H9 (cell line): ENCODE results near the gene DTHD1. TPM values are rescaled to one million over a fixed set of nuclear protein-coding genes. Genes with fewer than 3 reads are reported as not detected.

Source experiments
- DNase-seq: peaks from one replicate; pipeline ENCODE4 v3.0.0-alpha.2; 2017
- H2AFZ ChIP-seq: one replicate; pipeline ENCODE4 v1.6.1; 2013; ENCODE audit warnings: mild to moderate bottlenecking, low read length, control low read depth, moderate library complexity
- H2AK5ac ChIP-seq: 2 replicates; pipeline ENCODE4 v1.6.1; 2013; ENCODE audit warnings: low read length, control low read depth, mixed read lengths; ENCODE audit not compliant: insufficient read length
- H2BK120ac ChIP-seq: one replicate; pipeline ENCODE4 v1.6.1; 2013; ENCODE audit warnings: low read depth, mild to moderate bottlenecking, low read length, control low read depth, inconsistent platforms; ENCODE audit not compliant: poor library complexity, severe bottlenecking
- H2BK12ac ChIP-seq: 2 replicates; pipeline ENCODE4 v1.6.1; 2013; ENCODE audit warnings: low read length, control low read depth, mixed read lengths, low read depth; ENCODE audit not compliant: insufficient read length
- H2BK15ac ChIP-seq: 2 replicates; pipeline ENCODE4 v1.6.1; 2013; ENCODE audit warnings: low read depth, low read length, control low read depth
- H2BK20ac ChIP-seq: one replicate; pipeline ENCODE4 v1.6.1; 2013; ENCODE audit warnings: low read depth, mild to moderate bottlenecking, low read length, control low read depth, inconsistent platforms; ENCODE audit not compliant: poor library complexity, severe bottlenecking
- H2BK5ac ChIP-seq: 2 replicates; pipeline ENCODE4 v1.6.1; 2013; ENCODE audit warnings: low read length, control low read depth, mixed read lengths; ENCODE audit not compliant: insufficient read length
- H3K14ac ChIP-seq: 2 replicates; pipeline ENCODE4 v1.6.1; 2013; ENCODE audit warnings: low read length, control low read depth; ENCODE audit not compliant: insufficient read depth
- H3K18ac ChIP-seq: 2 replicates; pipeline ENCODE4 v1.6.1; 2013; ENCODE audit warnings: low read depth, mild to moderate bottlenecking, mixed read lengths, low read length, control low read depth; ENCODE audit not compliant: insufficient read length
- H3K23ac ChIP-seq: 2 replicates; pipeline ENCODE4 v1.6.1; 2013; ENCODE audit warnings: low read length, control low read depth, mixed read lengths, low read depth; ENCODE audit not compliant: insufficient read length
- H3K23me2 ChIP-seq: 2 replicates; pipeline ENCODE4 v1.6.1; 2013; ENCODE audit warnings: low read depth, mild to moderate bottlenecking, mixed read lengths, low read length, control low read depth; ENCODE audit not compliant: insufficient read length, poor library complexity, severe bottlenecking
- H3K27ac ChIP-seq: 2 replicates; pipeline ENCODE4 v1.5.1; 2013; ENCODE audit warnings: low read length, control low read depth, mixed read lengths, low read depth; ENCODE audit not compliant: insufficient read length
- H3K27me3 ChIP-seq: 2 replicates; pipeline ENCODE4 v1.6.1; 2013; ENCODE audit warnings: low read length, control low read depth, inconsistent platforms; ENCODE audit not compliant: insufficient read depth
- H3K4ac ChIP-seq: 2 replicates; pipeline ENCODE4 v1.6.1; 2013; ENCODE audit warnings: low read depth, mild to moderate bottlenecking, control low read depth, inconsistent platforms, low read length, moderate library complexity
- H3K4me1 ChIP-seq: 2 replicates; pipeline ENCODE4 v1.6.1; 2013; ENCODE audit warnings: low read length, control low read depth, inconsistent platforms; ENCODE audit not compliant: insufficient read depth
- H3K4me2 ChIP-seq: 2 replicates; pipeline ENCODE4 v1.6.1; 2013; ENCODE audit warnings: low read length, control low read depth, mixed read lengths; ENCODE audit not compliant: insufficient read length, insufficient read depth
- H3K56ac ChIP-seq: 2 replicates; pipeline ENCODE4 v1.6.1; 2013; ENCODE audit warnings: low read depth, mild to moderate bottlenecking, mixed read lengths, low read length, control low read depth; ENCODE audit not compliant: insufficient read length
- H3K79me1 ChIP-seq: 2 replicates; pipeline ENCODE4 v1.6.1; 2013; ENCODE audit warnings: low read depth, mild to moderate bottlenecking, moderate library complexity, low read length, control low read depth, inconsistent platforms; ENCODE audit not compliant: insufficient read depth, poor library complexity, severe bottlenecking
- H3K79me2 ChIP-seq: 2 replicates; pipeline ENCODE4 v1.6.1; 2013; ENCODE audit warnings: low read length, control low read depth, inconsistent platforms; ENCODE audit not compliant: insufficient read depth
- H3K9ac ChIP-seq: 2 replicates; pipeline ENCODE4 v1.6.1; 2013; ENCODE audit warnings: low read length, control low read depth, mixed read lengths; ENCODE audit not compliant: insufficient read length; ENCODE audit errors: extremely low read depth
- H3K9me3 ChIP-seq: one replicate; pipeline ENCODE4 v1.6.1; 2013; ENCODE audit warnings: low read depth, low read length, inconsistent platforms; ENCODE audit not compliant: control insufficient read depth
- H3T11ph ChIP-seq: one replicate; pipeline ENCODE4 v1.6.1; 2013; ENCODE audit warnings: mild to moderate bottlenecking, low read length, control low read depth, inconsistent platforms
- H4K20me1 ChIP-seq: one replicate; pipeline ENCODE4 v1.6.1; 2013; ENCODE audit not compliant: control insufficient read depth, insufficient read length, insufficient read depth
- H4K5ac ChIP-seq: 2 replicates; pipeline ENCODE4 v1.6.1; 2013; ENCODE audit warnings: low read depth, mild to moderate bottlenecking, mixed read lengths, low read length, control low read depth; ENCODE audit not compliant: insufficient read length
- H4K8ac ChIP-seq: replicated peaks from 2 replicates; pipeline ENCODE4 v1.6.1; 2013; ENCODE audit warnings: low read length, control low read depth, mixed read lengths, low read depth; ENCODE audit not compliant: insufficient read length
- H4K91ac ChIP-seq: 2 replicates; pipeline ENCODE4 v1.6.1; 2013; ENCODE audit warnings: low read depth, mild to moderate bottlenecking, moderate library complexity, mixed read lengths, low read length, control low read depth; ENCODE audit not compliant: insufficient read length
- H3K27ac Mint-ChIP-seq, 3 experiments: 2 replicates in 2 of 3; 3 replicates in 1 of 3; pipeline ENCODE4 v1.8.0; 2020 to 2021; ENCODE audit warnings: mixed read lengths in 3 of 3, mild to moderate bottlenecking in 1 of 3, moderate library complexity in 1 of 3
- H3K27me3 Mint-ChIP-seq: 2 replicates; pipeline ENCODE4 v1.8.0; 2021; ENCODE audit warnings: low read depth, mild to moderate bottlenecking, moderate library complexity, mixed read lengths
- H3K36me3 Mint-ChIP-seq, 3 experiments: 2 replicates in 2 of 3; 3 replicates in 1 of 3; pipeline ENCODE4 v1.8.0; 2020 to 2021; ENCODE audit warnings: low read depth in 3 of 3, mixed read lengths in 3 of 3; ENCODE audit not compliant: insufficient read depth in 1 of 3
- H3K4me1 Mint-ChIP-seq, 2 experiments: 2 replicates each; pipeline ENCODE4 v1.8.0; 2020; ENCODE audit warnings: mixed read lengths in 2 of 2
- H3K4me3 Mint-ChIP-seq, 2 experiments: 2 replicates in 1 of 2; 3 replicates in 1 of 2; pipeline ENCODE4 v1.8.0; 2020 to 2021; ENCODE audit warnings: mild to moderate bottlenecking in 2 of 2, mixed read lengths in 2 of 2, moderate library complexity in 1 of 2
- H3K9me3 Mint-ChIP-seq, 2 experiments: 2 replicates in 1 of 2; 3 replicates in 1 of 2; pipeline ENCODE4 v1.8.0; 2020; ENCODE audit warnings: mild to moderate bottlenecking in 2 of 2, mixed read lengths in 2 of 2, moderate library complexity in 1 of 2
- CTCF ChIP-seq: fragments of 200-600 bp; sonication (generic); conservative IDR thresholded peaks from 3 replicates; pipeline ENCODE4 v1.8.0; 2021; ENCODE audit warnings: antibody characterized with exemption, mild to moderate bottlenecking
- WGBS: extraction: QIAGEN DNeasy Blood & Tissue Kit; methylation state at CpG from one replicate; pipeline ENCODE4 v1.1.7; 2013; ENCODE audit warnings: missing lambda C conversion rate, low lambda C conversion rate, mixed read lengths; ENCODE audit not compliant: insufficient read length; ENCODE audit errors: extremely low coverage; 5-methylcytosine and 5-hydroxymethylcytosine counted together
- total RNA-seq: library from RNA; stranded (reverse); gene quantifications from 2 replicates; pipeline ENCODE4 v1.2.1, GENCODE V29; 2021

The DTHD1 gene
- total RNA-seq, 1 experiment from 2014 or later: not detected

- Histone ChIP-seq H3K9ac (no peak overlapping the region), H2BK5ac (no peak overlapping the region), H3K56ac (no peak overlapping the region), H4K20me1 (no peaks in the 10 kb centered on the region), H3K4me2 (no peak overlapping the region), H4K5ac (no peak overlapping the region), H3T11ph (no peak overlapping the region), H2BK15ac (no peak overlapping the region), H3K27me3 (0 out of 2 replicates have a peak, but pooled peaks cover 2% of the 10 kb centered on the region), H3K4ac (no peak overlapping the region), H2BK120ac (no peak overlapping the region), H3K23me2 (no peaks in the 10 kb centered on the region), H3K9me3 (no peaks in the 10 kb centered on the region), H2AFZ (no peak overlapping the region), H2AK5ac (no peak overlapping the region), H4K91ac (no peak overlapping the region), H3K23ac (no peak overlapping the region), H3K79me1 (no peaks in the 10 kb centered on the region), H3K79me2 (no peaks in the 10 kb centered on the region), H3K18ac (no peak overlapping the region), H3K14ac (no peak overlapping the region), H2BK12ac (no peak overlapping the region), H3K27ac (no peak overlapping the region), H2BK20ac (no peak overlapping the region), H3K4me1 (no peaks in the 10 kb centered on the region), H4K8ac (no peak overlapping the region)
- Mint-ChIP-seq H3K36me3 (no peaks in the 10 kb centered on the region), H3K4me3 (no peak overlapping the region), H3K27me3 (no peaks in the 10 kb centered on the region), H3K27ac (no peak overlapping the region), H3K9me3 (no peaks in the 10 kb centered on the region), H3K4me1 (peaks cover under 1% of the 10 kb centered on the region in 2 experiments; a peak in 2 of 4 replicates)
- no peak for TF ChIP-seq CTCF
- no CpG with 5 or more reads among the region's 1 CpG for WGBS
- DNase-seq: no peak
Observed at GRCh38 chr4:36337665-36338185, 56.3 kb downstream of the DTHD1 start.
